SH-SY5Y (cell line): ENCODE data around the gene CERCAM.

Experiments
- GATA2 ChIP-seq: IDR thresholded peaks from 2 replicates; pipeline ENCODE4 v1.6.1; 2011; ENCODE audit warnings: mild to moderate bottlenecking, low read depth, low read length
- GATA3 ChIP-seq: IDR thresholded peaks from 2 replicates; pipeline ENCODE4 v1.6.1; 2011; ENCODE audit warnings: low read depth, mild to moderate bottlenecking, low read length, moderate library complexity

DNA sequence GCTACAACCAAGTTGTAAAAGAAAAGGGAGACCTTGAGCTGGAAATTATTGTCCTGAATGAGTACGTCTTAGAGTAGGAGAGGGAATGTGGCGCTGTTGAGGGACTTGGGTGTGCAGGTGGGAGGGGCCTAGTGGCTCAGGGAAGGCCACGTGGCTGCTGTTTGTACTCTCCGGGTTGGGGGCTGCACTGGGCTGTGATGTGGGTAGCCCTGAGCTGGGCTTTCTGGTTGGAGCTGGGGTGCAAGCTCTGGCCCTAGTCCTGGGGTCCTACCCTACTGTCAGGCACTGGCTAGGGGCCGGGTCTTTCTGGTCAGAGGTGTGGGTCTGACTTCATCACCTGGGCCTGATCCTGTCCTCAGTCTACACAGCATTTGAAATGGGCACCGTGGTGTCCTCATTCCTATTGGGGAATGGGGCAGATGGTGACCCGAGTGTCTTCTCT lies 64.8 kb downstream of the CERCAM start:
- TF ChIP-seq GATA3 (no peak), GATA2 (no peak)
